Natural killer cell (primary cell): Measurements from ENCODE around the gene RGL2. TPM values are rescaled to one million over a fixed set of nuclear protein-coding genes. Genes with fewer than 3 reads are reported as not detected.

Experiments used
- ATAC-seq, 3 donors: fragments of 150-1000 bp in 2 of 3; fragments of 200-7000 bp in 1 of 3; cut with Tn5 transposase; 1 replicate in 1 of 3; 2 replicates in 2 of 3; pipeline ENCODE4 v1.10.0; 2021; ENCODE audit warnings: mild to moderate bottlenecking in 2 of 3, moderate library complexity in 2 of 3
- DNase-seq, 2 donors: peaks; one replicate each; pipeline versions ENCODE4 v3.0.0 to v3.0.0-alpha.2; 2013 to 2021; ENCODE audit warnings: mixed read lengths in 1 of 2
- H3K27ac ChIP-seq: one replicate; pipeline ENCODE4 v1.5.1; 2013; ENCODE audit warnings: mild to moderate bottlenecking, low read length
- H3K27me3 ChIP-seq: one replicate; pipeline ENCODE4 v1.6.1; 2013; ENCODE audit warnings: low read length; ENCODE audit not compliant: control insufficient read depth, insufficient read depth
- H3K36me3 ChIP-seq: one replicate; pipeline ENCODE4 v1.6.1; 2013; ENCODE audit warnings: low read length; ENCODE audit not compliant: control insufficient read depth, insufficient read depth
- H3K4me1 ChIP-seq: one replicate; pipeline ENCODE4 v1.6.1; 2013; ENCODE audit warnings: low read length; ENCODE audit not compliant: control insufficient read depth, insufficient read depth
- H3K4me3 ChIP-seq: one replicate; pipeline ENCODE4 v1.5.1; 2013; ENCODE audit warnings: low read length
- H3K9me3 ChIP-seq: one replicate; pipeline ENCODE4 v1.6.1; 2013; ENCODE audit warnings: low read length; ENCODE audit not compliant: control insufficient read depth, insufficient read depth
- H3K27ac Mint-ChIP-seq, 2 donors: one replicate each; pipeline ENCODE4 v1.8.0; 2022; ENCODE audit warnings: mild to moderate bottlenecking in 2 of 2, mixed read lengths in 2 of 2, moderate library complexity in 1 of 2
- H3K27me3 Mint-ChIP-seq, 2 donors: one replicate each; pipeline ENCODE4 v1.8.0; 2022; ENCODE audit warnings: low read depth in 2 of 2, mixed read lengths in 2 of 2
- H3K36me3 Mint-ChIP-seq: one replicate; pipeline ENCODE4 v1.8.0; 2022; ENCODE audit warnings: mixed read lengths
- H3K4me1 Mint-ChIP-seq, 2 donors: one replicate each; pipeline ENCODE4 v1.8.0; 2022; ENCODE audit warnings: mixed read lengths in 2 of 2
- H3K4me3 Mint-ChIP-seq: one replicate; pipeline ENCODE4 v1.8.0; 2022; ENCODE audit warnings: mild to moderate bottlenecking, moderate library complexity, mixed read lengths
- H3K9me3 Mint-ChIP-seq, 2 donors: one replicate each; pipeline ENCODE4 v1.8.0; 2022; ENCODE audit warnings: mixed read lengths in 2 of 2
- CTCF ChIP-seq: fragments of 200-600 bp; IDR thresholded peaks from one replicate; pipeline ENCODE4 v1.8.0; 2022; ENCODE audit warnings: antibody characterized with exemption
- WGBS: methylation state at CpG from one replicate; pipeline ENCODE4 v1.1.7; 2013; ENCODE audit warnings: missing lambda C conversion rate; ENCODE audit not compliant: insufficient coverage; 5-methylcytosine and 5-hydroxymethylcytosine counted together
- intact Hi-C: fragments of 100-400 bp; cut with micrococcal nuclease; formaldehyde crosslinking; loops from one replicate; pipeline ENCODE4 v1.14.2; 2022
- total RNA-seq, 4 donors: library from RNA; stranded (reverse); fragments of 120-200 nt in 1 of 4; gene quantifications; one replicate each; pipeline versions ENCODE4 v1.2.3 to v1.2.4, GENCODE V29; 2013 to 2022

The RGL2 gene
- total RNA-seq, 3 donors from 2014 or later (not counting 1 experiment from before 2014, with no cell fraction given) = 80.7 to 91.4 (median 84.9) TPM

GRCh38 chr6:33315793-33316602 lies 17.3 kb upstream of the RGL2 start:
- TF ChIP-seq CTCF = no peak
- Histone ChIP-seq H3K4me1 (peaks cover 78% of the 10 kb centered on the region), H3K4me3 (no peak overlapping the region), H3K36me3 (peaks cover 35% of the 10 kb centered on the region), H3K9me3 (no peaks in the 10 kb centered on the region), H3K27me3 (no peaks in the 10 kb centered on the region), H3K27ac (peak overlapping the region; percentile 98)
- 94% methylated on average over 13 of the region's 17 CpGs for WGBS
- peaks cover 57 to 91% of the 10 kb centered on the region in 2 donors for H3K4me1 Mint-ChIP-seq
- peaks cover 25% of the 10 kb centered on the region for H3K36me3 Mint-ChIP-seq
- no peaks in the 10 kb centered on the region for H3K9me3 Mint-ChIP-seq
- intact Hi-C loops = no loop called here
- H3K4me3 Mint-ChIP-seq = peak overlapping the region; percentile 97
- DNase-seq = no peak
- no peaks in the 10 kb centered on the region for H3K27me3 Mint-ChIP-seq
- H3K27ac Mint-ChIP-seq = peak overlapping the region; percentile 98 to 99
- no peak for ATAC-seq

- H3K27me3 ChIP-seq = no peaks in the 10 kb centered on the region
- intact Hi-C loops = loop anchor here (1.0 kb wide), 2 partner anchors 38 to 76 kb away; partner anchors contain the start of genes B3GALT4 and KIFC1
- ATAC-seq = no peak
- H3K4me3 ChIP-seq = peak overlapping the region; percentile 91
- no peaks in the 10 kb centered on the region for H3K27me3 Mint-ChIP-seq
- H3K4me3 Mint-ChIP-seq = peak overlapping the region; percentile 96
- 69% methylated on average over 45 of the region's 47 CpGs for WGBS
- H3K36me3 ChIP-seq = peaks cover 29% of the 10 kb centered on the region
- no peaks in the 10 kb centered on the region for H3K9me3 Mint-ChIP-seq
- peaks cover 72% of the 10 kb centered on the region for H3K4me1 ChIP-seq
- peaks cover 52 to 86% of the 10 kb centered on the region in 2 donors for H3K4me1 Mint-ChIP-seq
- H3K27ac Mint-ChIP-seq = peak overlapping the region; percentile 98 to 99
- H3K36me3 Mint-ChIP-seq = peaks cover 23% of the 10 kb centered on the region
- H3K27ac ChIP-seq = peak overlapping the region; percentile 98
- DNase-seq = peak in 1 of 2 donors; percentile 43
- no peak for TF ChIP-seq CTCF
- no peaks in the 10 kb centered on the region for H3K9me3 ChIP-seq
Observed at GRCh38 chr6:33314943-33315792, 16.4 kb upstream of the RGL2 start.

GRCh38 chr6:33314515-33314942 lies 15.8 kb upstream of the RGL2 start:
- H3K9me3 Mint-ChIP-seq = no peaks in the 10 kb centered on the region
- peak overlapping the region; percentile 96 for H3K4me3 Mint-ChIP-seq
- Histone ChIP-seq H3K27ac (peak overlapping the region; percentile 98), H3K27me3 (no peaks in the 10 kb centered on the region), H3K9me3 (no peaks in the 10 kb centered on the region), H3K4me3 (peak overlapping the region; percentile 91), H3K36me3 (peaks cover 23% of the 10 kb centered on the region), H3K4me1 (peaks cover 66% of the 10 kb centered on the region)
- H3K27me3 Mint-ChIP-seq = no peaks in the 10 kb centered on the region
- peak; percentile 55 to 93 for DNase-seq
- peaks cover 46 to 80% of the 10 kb centered on the region in 2 donors for H3K4me1 Mint-ChIP-seq
- H3K27ac Mint-ChIP-seq = peak overlapping the region; percentile 98 to 99
- intact Hi-C loops = loop anchor here (1.0 kb wide), 2 partner anchors 37 to 77 kb away; partner anchors contain the start of genes B3GALT4 and KIFC1
- WGBS = 23% methylated on average over 3 of the region's 10 CpGs
- peak; percentile 32 to 52 (median 40) for ATAC-seq
- peaks cover 16% of the 10 kb centered on the region for H3K36me3 Mint-ChIP-seq
- TF ChIP-seq CTCF = no peak
